HepG2 (cell line): ENCODE measurements around the gene C1orf21. TPM values are rescaled to one million over a fixed set of nuclear protein-coding genes. Genes with fewer than 3 reads are reported as not detected.

Experiments
- ATAC-seq: fragments of 200-7000 bp; cut with Tn5 transposase; 3 replicates; pipeline ENCODE4 v1.9.1; 2020; ENCODE audit warnings: mild to moderate bottlenecking, moderate library complexity
- BruUV-seq: library from RNA; stranded (reverse); fragments of 400-500 nt; replicated peaks from 2 replicates; lab custom pipeline; 2021; lab: Mats Ljungman, UMichigan
- CTCF ChIA-PET: fragments of 300-600 bp; formaldehyde crosslinking; extraction: SDS; loops from one replicate; lab custom pipeline; 2021; ENCODE audit warnings: low total read pairs, inconsistent platforms, low intra/inter-chr PET ratio; lab: Yijun Ruan, JAX
- POLR2A ChIA-PET: fragments of 350-600 bp; sonication (Branson Sonifier 250); formaldehyde crosslinking; loops from one replicate; lab custom pipeline; 2020; ENCODE audit warnings: antibody characterized with exemption, inconsistent platforms; lab: Yijun Ruan, JAX
- DNase-seq: peaks from one replicate; pipeline ENCODE4 v3.0.0-alpha.2; 2015; ENCODE audit warnings: low spot score
- FAIRE-seq: peaks from 3 replicates; lab custom pipeline; 2011; peaks lifted over from hg19 to GRCh38; lab: Jason Lieb, UNC
- H2AFZ ChIP-seq: one replicate; pipeline ENCODE4 v1.6.1; 2011; ENCODE audit warnings: low read length, inconsistent platforms
- H3K27ac ChIP-seq: fragments of 300-600 bp; 3 replicates; pipeline ENCODE4 v1.8.0; 2011; ENCODE audit warnings: mixed run types, mild to moderate bottlenecking, mixed read lengths, low read length, inconsistent platforms; ENCODE audit not compliant: insufficient read depth; ENCODE audit errors: extremely low read length
- H3K27me3 ChIP-seq, 2 experiments: fragments of 200-600 bp in 1 of 2; 2 replicates in 1 of 2; 3 replicates in 1 of 2; pipeline versions ENCODE4 v1.6.0 to v1.8.0; 2011; ENCODE audit warnings: low read length in 2 of 2, mild to moderate bottlenecking in 2 of 2, moderate library complexity in 2 of 2, inconsistent platforms in 1 of 2; ENCODE audit not compliant: insufficient read depth in 2 of 2, control insufficient read depth in 1 of 2
- H3K36me3 ChIP-seq, 2 experiments: fragments of 200-600 bp in 1 of 2; replicated peaks in 1 of 2; 2 replicates in 1 of 2; 3 replicates in 1 of 2; pipeline versions ENCODE4 v1.5.1 to v1.8.0; 2011; ENCODE audit warnings: low read length in 2 of 2, inconsistent platforms in 1 of 2; ENCODE audit not compliant: insufficient read depth in 2 of 2, control insufficient read depth in 1 of 2
- H3K4me1 ChIP-seq: 2 replicates; pipeline ENCODE4 v1.5.1; 2012; ENCODE audit warnings: low read length, inconsistent platforms; ENCODE audit not compliant: insufficient read depth
- H3K4me2 ChIP-seq: 2 replicates; pipeline ENCODE4 v1.6.0; 2011; ENCODE audit warnings: low read depth, low read length, inconsistent platforms
- H3K4me3 ChIP-seq, 3 experiments: fragments of 200-600 bp in 1 of 3; sonication (generic), shearing (Covaris generic) in 1 of 3; replicated peaks in 1 of 3; 2 replicates each; pipeline ENCODE4 v1.5.1; 2011 to 2016; ENCODE audit warnings: low read length in 3 of 3, inconsistent platforms in 2 of 3, low read depth in 2 of 3, mild to moderate bottlenecking in 2 of 3, control low read depth in 1 of 3, mixed read lengths in 1 of 3; ENCODE audit not compliant: insufficient read depth in 1 of 3
- H3K79me2 ChIP-seq: one replicate; pipeline ENCODE4 v1.6.1; 2011; ENCODE audit warnings: low read length, inconsistent platforms; ENCODE audit not compliant: insufficient read depth
- H3K9ac ChIP-seq: 2 replicates; pipeline ENCODE4 v1.6.0; 2011; ENCODE audit warnings: mild to moderate bottlenecking, low read depth, low read length, inconsistent platforms; ENCODE audit not compliant: insufficient read depth
- H3K9me3 ChIP-seq: 2 replicates; pipeline ENCODE4 v1.5.1; 2012; ENCODE audit warnings: mild to moderate bottlenecking, low read length
- H4K20me1 ChIP-seq: 2 replicates; pipeline ENCODE4 v1.6.0; 2011; ENCODE audit warnings: inconsistent platforms, mild to moderate bottlenecking, low read length, moderate library complexity; ENCODE audit not compliant: insufficient read depth
- MAF1 ChIP-seq: sonication (generic); formaldehyde crosslinking; IDR thresholded peaks from 2 replicates; pipeline ENCODE4 v1.5.0; 2020; ENCODE audit warnings: missing genetic modification reagents, borderline replicate concordance
- RFX1 ChIP-seq: fragments of 450-650 bp; IDR thresholded peaks from 2 replicates; pipeline ENCODE4 v1.6.1; 2017
- SATB2 ChIP-seq: sonication (generic); formaldehyde crosslinking; IDR thresholded peaks from 2 replicates; pipeline ENCODE4 v1.5.0; 2020; ENCODE audit warnings: missing genetic modification reagents
- SNAPC5 ChIP-seq: sonication (generic); formaldehyde crosslinking; IDR thresholded peaks from 2 replicates; pipeline ENCODE4 v1.8.1; 2023; ENCODE audit warnings: mild to moderate bottlenecking, missing genetic modification reagents, borderline replicate concordance
- SSRP1 ChIP-seq: IDR thresholded peaks from 2 replicates; pipeline ENCODE4 v1.6.1; 2016; ENCODE audit warnings: control low read depth
- TEF ChIP-seq: sonication (generic); formaldehyde crosslinking; IDR thresholded peaks from 2 replicates; pipeline ENCODE4 v1.5.0; 2020; ENCODE audit warnings: missing genetic modification reagents
- WGBS: methylation state at CpG from one replicate; pipeline ENCODE4 v1.1.6; 2017; ENCODE audit warnings: low lambda C conversion rate; 5-methylcytosine and 5-hydroxymethylcytosine counted together
- in situ Hi-C: cut with HindIII; loops from 2 replicates; pipeline ENCODE4 v1.10.0; 2017; ENCODE audit warnings: low pct_unique_long_range_greater_than_20kb; ENCODE audit not compliant: extremely low pct_ligation_motif_present
- intact Hi-C: fragments of 100-400 bp; cut with micrococcal nuclease; formaldehyde crosslinking; loops from one replicate; pipeline ENCODE4 v1.10.0; 2022; ENCODE audit not compliant: unreplicated experiment
- polyA plus RNA-seq, 8 experiments: library from polyadenylated mRNA; depleted of rRNA in 3 of 8; stranded (reverse) in 7 of 8; unstranded in 1 of 8; fragments of >200 nt; fragmentation: Illumina TruSeq in 4 of 8; extraction: Trizol in 4 of 8; gene quantifications; 2 replicates each; pipeline versions ENCODE4 v1.2.1 to v1.2.3, GENCODE V29; 2011 to 2016; ENCODE audit warnings: low read depth in 4 of 8, missing spikeins in 1 of 8, mixed read lengths in 1 of 8; ENCODE audit not compliant: insufficient read depth in 1 of 8
- total RNA-seq, 5 experiments: library from RNA; depleted of rRNA; stranded (reverse); fragments of >200 nt; fragmentation: Illumina TruSeq; extraction: Trizol; gene quantifications; 2 replicates each; pipeline ENCODE4 v1.2.3, GENCODE V29; 2016; ENCODE audit warnings: low read depth in 1 of 5
- TF ChIP-seq, protein P1 (sequence below): sonication (generic); formaldehyde crosslinking; IDR thresholded peaks from 2 replicates; pipeline ENCODE4 v1.5.0; 2020; ENCODE audit warnings: missing genetic modification reagents
- TF ChIP-seq, protein P2 (sequence below): sonication (generic); formaldehyde crosslinking; IDR thresholded peaks from 2 replicates; pipeline ENCODE4 v1.8.0; 2022; ENCODE audit warnings: mild to moderate bottlenecking, missing genetic modification reagents, borderline replicate concordance

The C1orf21 gene
- total and polyA plus RNA-seq, 2 of the 13 experiments (the other 11 are each of a cell fraction or from before 2014, with no cell fraction given), result not detected

DNA sequence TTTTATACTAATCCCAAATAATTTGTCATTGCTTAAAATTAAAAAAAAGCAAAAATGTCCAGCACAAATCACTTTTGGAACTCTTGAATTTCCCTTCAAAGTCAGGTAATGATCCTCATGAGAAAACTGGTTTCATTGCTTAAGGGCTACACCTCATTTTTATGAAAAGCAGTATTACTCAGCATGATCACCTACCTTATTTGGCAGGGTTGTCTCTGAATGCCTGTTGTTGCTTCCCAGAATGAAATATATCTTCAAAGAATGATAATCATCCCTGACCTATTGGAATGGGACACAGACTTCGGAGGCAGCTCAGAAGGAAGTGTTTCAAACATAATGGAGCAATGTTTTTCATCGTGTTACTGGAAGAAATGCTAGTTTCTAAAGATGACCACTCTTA, 29.7 kb downstream of the C1orf21 start:
- Histone ChIP-seq H3K27ac (no peak overlapping the region), H3K4me3 (no peak overlapping the region), H3K9me3 (no peaks in the 10 kb centered on the region), H4K20me1 (no peaks in the 10 kb centered on the region), H3K4me1 (no peaks in the 10 kb centered on the region), H3K4me2 (no peak overlapping the region), H3K79me2 (no peaks in the 10 kb centered on the region), H3K36me3 (no peaks in the 10 kb centered on the region), H2AFZ (no peak overlapping the region), H3K27me3 (peaks cover 0 to 4% of the 10 kb centered on the region in 2 experiments; a peak in 2 of 5 replicates), H3K9ac (no peak overlapping the region)
- ATAC-seq, result no peak
- TF ChIP-seq SSRP1 (CRISPR knock-in tag), result no peak
- TF ChIP-seq SATB2, result no peak
- TF ChIP-seq RFX1, result no peak
- TF ChIP-seq SNAPC5 (CRISPR knock-in tag), result no peak
- TF ChIP-seq, protein P1, sequence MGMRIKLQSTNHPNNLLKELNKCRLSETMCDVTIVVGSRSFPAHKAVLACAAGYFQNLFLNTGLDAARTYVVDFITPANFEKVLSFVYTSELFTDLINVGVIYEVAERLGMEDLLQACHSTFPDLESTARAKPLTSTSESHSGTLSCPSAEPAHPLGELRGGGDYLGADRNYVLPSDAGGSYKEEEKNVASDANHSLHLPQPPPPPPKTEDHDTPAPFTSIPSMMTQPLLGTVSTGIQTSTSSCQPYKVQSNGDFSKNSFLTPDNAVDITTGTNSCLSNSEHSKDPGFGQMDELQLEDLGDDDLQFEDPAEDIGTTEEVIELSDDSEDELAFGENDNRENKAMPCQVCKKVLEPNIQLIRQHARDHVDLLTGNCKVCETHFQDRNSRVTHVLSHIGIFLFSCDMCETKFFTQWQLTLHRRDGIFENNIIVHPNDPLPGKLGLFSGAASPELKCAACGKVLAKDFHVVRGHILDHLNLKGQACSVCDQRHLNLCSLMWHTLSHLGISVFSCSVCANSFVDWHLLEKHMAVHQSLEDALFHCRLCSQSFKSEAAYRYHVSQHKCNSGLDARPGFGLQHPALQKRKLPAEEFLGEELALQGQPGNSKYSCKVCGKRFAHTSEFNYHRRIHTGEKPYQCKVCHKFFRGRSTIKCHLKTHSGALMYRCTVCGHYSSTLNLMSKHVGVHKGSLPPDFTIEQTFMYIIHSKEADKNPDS (CRISPR knock-in tag), result no peak
- no peak for TF ChIP-seq MAF1 (CRISPR knock-in tag)
- no peak for TF ChIP-seq TEF (CRISPR knock-in tag)
- TF ChIP-seq, protein P2, sequence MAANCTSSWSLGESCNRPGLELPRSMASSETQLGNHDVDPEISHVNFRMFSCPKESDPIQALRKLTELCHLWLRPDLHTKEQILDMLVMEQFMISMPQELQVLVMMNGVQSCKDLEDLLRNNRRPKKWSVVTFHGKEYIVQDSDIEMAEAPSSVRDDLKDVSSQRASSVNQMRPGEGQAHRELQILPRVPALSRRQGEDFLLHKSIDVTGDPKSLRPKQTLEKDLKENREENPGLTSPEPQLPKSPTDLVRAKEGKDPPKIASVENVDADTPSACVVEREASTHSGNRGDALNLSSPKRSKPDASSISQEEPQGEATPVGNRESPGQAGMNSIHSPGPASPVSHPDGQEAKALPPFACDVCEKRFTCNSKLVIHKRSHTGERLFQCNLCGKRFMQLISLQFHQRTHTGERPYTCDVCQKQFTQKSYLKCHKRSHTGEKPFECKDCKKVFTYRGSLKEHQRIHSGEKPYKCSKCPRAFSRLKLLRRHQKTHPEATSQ (CRISPR knock-in tag), result no peak
- FAIRE-seq, result no peak
- no peak for DNase-seq
- WGBS, result 0% methylated on average over 2 of the region's 2 CpGs
- intact Hi-C loops, result no loop called here
- ChIA-PET POLR2A (no interaction called here), CTCF (no interaction called here)
- no TSS peak for BruUV-seq
- in situ Hi-C loops, result no loop called here
